ENCODE data around the gene VWA5B1. TPM values are rescaled to one million over a fixed set of nuclear protein-coding genes. Genes with fewer than 3 reads are reported as not detected.

Gene VWA5B1
- total RNA-seq, 1 donor from 2014 or later, result not detected

DNA sequence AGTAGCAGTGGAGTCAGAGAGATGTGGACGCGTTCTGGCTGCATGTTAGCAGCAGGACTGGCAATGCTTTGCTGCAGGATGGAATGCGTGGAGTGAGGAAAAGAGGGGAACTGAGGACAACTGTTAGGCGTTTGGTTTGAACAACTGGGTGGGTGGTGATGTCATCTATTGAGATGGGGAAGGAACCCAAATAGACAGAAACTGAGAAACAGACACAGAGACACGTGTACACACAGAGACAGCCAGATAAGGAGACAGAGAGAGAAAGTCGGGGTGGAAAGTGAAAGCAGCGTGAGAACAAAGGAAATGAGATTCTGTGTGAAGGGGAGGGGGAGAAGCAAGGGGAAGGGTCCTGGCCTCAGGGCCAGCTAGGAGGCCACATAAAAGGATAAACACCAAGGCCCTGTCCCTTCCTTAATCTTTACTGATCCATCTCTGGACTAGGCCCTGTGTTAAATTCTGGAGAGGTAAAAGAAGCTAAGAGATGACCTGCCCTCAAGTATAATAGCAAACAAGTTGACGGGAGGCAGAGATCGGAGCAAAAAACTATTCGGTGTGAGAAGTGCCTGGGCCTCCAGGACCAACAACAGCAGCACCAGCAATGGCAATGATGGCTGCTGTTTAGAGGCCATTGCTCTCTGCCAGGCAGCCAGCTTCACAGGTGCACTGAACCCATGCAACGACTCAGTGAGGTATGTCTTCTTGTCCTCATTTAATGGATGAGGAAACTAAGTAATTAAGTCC is 31.6 kb downstream of the VWA5B1 start:
- TF ChIP-seq, protein P1, sequence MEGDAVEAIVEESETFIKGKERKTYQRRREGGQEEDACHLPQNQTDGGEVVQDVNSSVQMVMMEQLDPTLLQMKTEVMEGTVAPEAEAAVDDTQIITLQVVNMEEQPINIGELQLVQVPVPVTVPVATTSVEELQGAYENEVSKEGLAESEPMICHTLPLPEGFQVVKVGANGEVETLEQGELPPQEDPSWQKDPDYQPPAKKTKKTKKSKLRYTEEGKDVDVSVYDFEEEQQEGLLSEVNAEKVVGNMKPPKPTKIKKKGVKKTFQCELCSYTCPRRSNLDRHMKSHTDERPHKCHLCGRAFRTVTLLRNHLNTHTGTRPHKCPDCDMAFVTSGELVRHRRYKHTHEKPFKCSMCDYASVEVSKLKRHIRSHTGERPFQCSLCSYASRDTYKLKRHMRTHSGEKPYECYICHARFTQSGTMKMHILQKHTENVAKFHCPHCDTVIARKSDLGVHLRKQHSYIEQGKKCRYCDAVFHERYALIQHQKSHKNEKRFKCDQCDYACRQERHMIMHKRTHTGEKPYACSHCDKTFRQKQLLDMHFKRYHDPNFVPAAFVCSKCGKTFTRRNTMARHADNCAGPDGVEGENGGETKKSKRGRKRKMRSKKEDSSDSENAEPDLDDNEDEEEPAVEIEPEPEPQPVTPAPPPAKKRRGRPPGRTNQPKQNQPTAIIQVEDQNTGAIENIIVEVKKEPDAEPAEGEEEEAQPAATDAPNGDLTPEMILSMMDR (conservative IDR thresholded peaks at IDR 0.05; ENCODE audit: low read depth, low read length), result no peak

DNA sequence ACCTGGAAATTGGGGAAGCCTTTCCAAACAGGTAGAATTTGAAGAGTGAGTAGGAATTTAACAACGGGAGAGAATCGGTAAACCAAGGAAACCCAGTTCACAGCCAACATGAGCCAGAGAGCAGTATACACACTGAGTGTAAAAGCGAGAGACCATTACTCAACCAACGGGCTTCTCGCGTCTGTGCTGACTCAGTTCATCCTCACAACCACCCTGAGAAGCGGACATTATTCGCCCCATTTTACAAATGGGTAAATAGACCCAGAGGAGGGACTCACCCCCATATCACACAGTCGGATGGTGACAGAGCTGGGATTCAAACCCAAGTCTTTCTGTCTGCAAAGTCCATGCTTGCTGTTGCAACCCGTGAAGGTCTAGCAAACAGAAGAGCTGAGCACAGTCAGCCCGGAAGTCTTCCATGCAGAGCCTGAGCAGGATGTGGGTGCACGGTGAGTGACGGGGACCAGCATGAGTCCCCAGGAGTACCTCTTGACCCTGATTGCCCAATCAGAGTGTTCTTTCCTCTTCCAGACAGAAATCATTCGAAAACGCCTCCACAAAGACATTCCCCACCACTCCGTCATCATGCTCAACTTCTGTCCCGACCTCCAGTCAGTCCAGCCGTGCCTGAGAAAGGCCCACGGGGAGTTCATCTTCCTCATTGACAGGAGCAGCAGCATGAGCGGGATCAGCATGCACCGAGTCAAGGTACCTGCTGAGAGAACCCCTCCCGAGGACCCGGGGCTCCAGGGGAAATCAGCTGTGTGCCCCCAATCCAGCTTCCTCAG is 32.3 kb downstream of the VWA5B1 start:
- TF ChIP-seq, protein P1 (conservative IDR thresholded peaks at IDR 0.05; ENCODE audit: low read depth, low read length), result no peak
- no peak overlapping the region for H3K4me3 ChIP-seq (ENCODE audit: low read depth, low read length)
- no peak for DNase-seq (ENCODE audit: low read depth)

More for the DNA sequence above, 31.6 kb downstream of the VWA5B1 start:
- no peak for DNase-seq (ENCODE audit: low read depth)
- no peak overlapping the region for H3K4me3 ChIP-seq (ENCODE audit: low read depth, low read length)

DNA sequence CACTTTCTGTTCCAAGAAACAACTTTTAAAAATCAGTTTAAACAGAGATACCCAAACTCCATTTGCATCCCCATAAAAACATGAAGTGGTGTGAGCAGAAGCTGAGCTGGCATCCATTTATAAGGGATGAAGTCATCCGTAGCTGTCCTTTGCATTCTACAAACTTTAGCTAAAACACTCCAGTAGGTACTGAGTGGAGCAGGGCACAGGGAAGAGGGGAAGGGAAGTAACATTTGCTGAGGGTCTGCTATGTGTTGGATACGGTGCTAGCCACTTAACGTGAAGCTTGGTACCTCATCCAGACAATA is 32.9 kb downstream of the VWA5B1 start:
- H3K4me3 ChIP-seq (ENCODE audit: low read depth, low read length), result no peak overlapping the region
- no peak for DNase-seq (ENCODE audit: low read depth)
- TF ChIP-seq, protein P1 (conservative IDR thresholded peaks at IDR 0.05; ENCODE audit: low read depth, low read length), result no peak

DNA sequence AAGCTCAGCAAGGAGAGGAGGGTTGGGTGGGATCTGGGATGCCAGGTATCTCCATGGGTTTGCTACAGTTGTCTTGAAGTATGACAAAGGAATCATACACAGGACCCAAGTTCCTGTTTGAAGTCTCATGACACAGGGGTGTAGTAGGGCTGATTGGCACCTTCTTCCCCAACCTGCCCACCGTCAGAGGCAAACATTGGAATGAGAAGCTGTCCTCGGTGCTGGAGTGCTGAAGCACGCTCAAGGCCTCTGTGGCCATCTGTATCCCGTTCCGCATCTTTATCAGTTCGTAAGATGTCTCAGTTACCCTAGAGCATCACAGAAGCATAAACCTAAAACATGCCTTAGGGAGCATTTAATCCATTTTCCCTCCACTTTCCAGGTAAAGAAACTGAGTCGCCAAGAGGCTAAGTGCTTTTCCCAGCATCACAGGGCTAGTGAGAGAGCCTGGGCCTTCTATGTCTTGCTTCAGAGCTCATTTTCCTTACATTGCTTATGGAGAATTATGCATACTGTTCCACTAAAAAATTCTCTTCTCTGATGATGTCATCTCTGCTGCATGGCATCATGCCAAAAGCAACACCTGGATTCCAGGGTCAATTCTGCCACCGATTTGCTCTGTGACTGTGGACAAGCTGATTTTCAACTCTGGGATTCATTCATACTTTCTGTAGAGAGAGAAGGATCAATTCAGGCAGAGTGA is 34.2 kb downstream of the VWA5B1 start:
- TF ChIP-seq, protein P1 (conservative IDR thresholded peaks at IDR 0.05; ENCODE audit: low read depth, low read length), result no peak
- no peak for DNase-seq (ENCODE audit: low read depth)
- H3K4me3 ChIP-seq (ENCODE audit: low read depth, low read length), result no peak overlapping the region

DNA sequence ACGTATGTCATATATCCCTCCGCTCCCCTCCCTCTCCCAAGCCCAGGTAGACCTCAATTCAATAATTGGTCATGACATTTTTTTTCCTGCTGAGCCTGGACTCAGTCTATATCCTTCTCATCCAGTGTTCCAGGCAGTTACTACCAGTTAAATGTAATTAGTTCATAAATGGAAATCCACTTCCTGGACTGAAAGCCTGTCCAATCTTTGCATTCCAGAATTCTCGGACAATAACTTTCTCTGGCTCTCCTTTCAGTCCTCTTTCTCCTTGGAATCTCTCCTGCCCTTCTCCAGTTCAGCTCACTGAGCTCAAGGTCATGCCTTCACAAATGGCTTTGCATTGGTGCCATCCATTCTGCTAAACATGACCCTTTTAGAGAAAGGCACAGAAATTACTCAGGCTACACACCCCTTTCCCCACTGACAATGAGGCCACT is 34.8 kb downstream of the VWA5B1 start:
- TF ChIP-seq, protein P1 (conservative IDR thresholded peaks at IDR 0.05; ENCODE audit: low read depth, low read length), result no peak
- DNase-seq (ENCODE audit: low read depth), result no peak

DNA sequence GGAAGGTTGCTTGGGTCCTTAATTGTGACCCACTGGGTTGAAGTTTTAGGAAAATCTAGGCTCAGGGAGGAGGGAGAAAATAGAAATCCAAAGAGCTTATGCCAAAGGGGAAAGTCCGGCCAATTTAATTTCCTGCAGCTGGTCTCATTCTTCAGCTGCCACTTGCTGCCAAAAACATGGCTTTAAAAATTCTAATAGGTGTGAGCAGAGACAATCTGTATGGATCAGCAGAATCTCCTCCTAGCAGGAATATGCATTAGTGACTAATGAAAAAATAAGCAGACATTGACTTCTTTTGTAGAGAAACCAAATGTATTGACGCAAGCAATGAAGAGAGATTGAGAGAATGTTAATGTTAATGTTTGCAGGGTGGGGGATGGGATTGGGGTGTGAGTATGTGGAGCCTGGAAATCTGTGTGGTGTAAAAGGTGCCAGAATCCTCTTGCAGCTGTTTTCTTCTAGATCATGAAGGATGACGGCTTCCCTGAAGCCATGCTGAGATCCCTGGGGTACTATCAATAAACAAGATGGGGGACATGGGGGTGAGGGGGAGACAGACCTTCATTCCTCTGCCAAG is 35.3 kb downstream of the VWA5B1 start:
- TF ChIP-seq, protein P1 (conservative IDR thresholded peaks at IDR 0.05; ENCODE audit: low read depth, low read length), result no peak
- DNase-seq (ENCODE audit: low read depth), result no peak

More for the DNA sequence above, 34.8 kb downstream of the VWA5B1 start:
- H3K4me3 ChIP-seq (ENCODE audit: low read depth, low read length), result no peak overlapping the region

More for the DNA sequence above, 35.3 kb downstream of the VWA5B1 start:
- no peak overlapping the region for H3K4me3 ChIP-seq (ENCODE audit: low read depth, low read length)

Measured in epithelial cell of proximal tubule (primary cell).